NCI-H526 treated with DMSO at 0.1 percent for 48 hours (cell line): Measurements from ENCODE around the gene RSKR.
"Not testable (repeated sequence)": the region's sequence is repeated elsewhere in the genome, so short reads cannot be mapped to it uniquely, and the experiment has no call there.

Experiments used
- DNase-seq: peaks from one replicate; lab custom pipeline; 2025; lab: John Stamatoyannopoulos, UW

Gene RSKR

GRCh38 chr17:28613931-28614381 is at the start of gene RSKR:
Gene RSKR, minus strand, starts transcription at chr17:28614185. Its CDS starts 24 bp downstream, at chr17:28614161.
- no peak for DNase-seq

- no peak for DNase-seq
These were observed 49.7 kb upstream of the RSKR start for GRCh38 chr17:28663723-28664122.

GRCh38 chr17:28662527-28662829 is 48.5 kb upstream of the RSKR start:
- no peak for DNase-seq

GRCh38 chr17:28661635-28662526 is 47.9 kb upstream of the RSKR start, which contains the start of the genes SDF2 and SUPT6H:
Gene SDF2, minus strand, starts transcription at chr17:28661906. Its CDS starts 30 bp downstream, at chr17:28661876.
Gene SUPT6H, plus strand, starts transcription at chr17:28662205. Its CDS starts 11,197 bp downstream, at chr17:28673402.
- DNase-seq, result peak; percentile 89

GRCh38 chr17:28659497-28659881 is 45.5 kb upstream of the RSKR start:
- not testable (repeated sequence) for DNase-seq

- DNase-seq, result not testable (repeated sequence)
These were observed 44.9 kb upstream of the RSKR start for GRCh38 chr17:28658766-28659496.

GRCh38 chr17:28658342-28658741 is 44.4 kb upstream of the RSKR start:
- DNase-seq, result not testable (repeated sequence)

GRCh38 chr17:28657756-28658155 is 43.8 kb upstream of the RSKR start:
- no peak for DNase-seq

GRCh38 chr17:28655160-28655559 is 41.2 kb upstream of the RSKR start:
- no peak for DNase-seq

- DNase-seq, result no peak
These were observed 34.7 kb upstream of the RSKR start for GRCh38 chr17:28648698-28649097.

GRCh38 chr17:28646039-28646754 is 32.2 kb upstream of the RSKR start:
- no peak for DNase-seq

GRCh38 chr17:28645576-28645939 is 31.6 kb upstream of the RSKR start:
- DNase-seq, result no peak

- peak; percentile 94 for DNase-seq
These were observed 31.0 kb upstream of the RSKR start, which contains the start of gene BLTP2 for GRCh38 chr17:28644787-28645575. Gene BLTP2, minus strand, starts transcription at chr17:28645158. Its CDS starts 102 bp downstream, at chr17:28645056.

- DNase-seq, result peak; percentile 56
These were observed 30.2 kb upstream of the RSKR start for GRCh38 chr17:28643983-28644786.

- no peak for DNase-seq
These were observed 27.6 kb upstream of the RSKR start for GRCh38 chr17:28641579-28641978.

GRCh38 chr17:28635506-28635905 is 21.5 kb upstream of the RSKR start:
- DNase-seq, result no peak

- no peak for DNase-seq
These were observed 20.4 kb upstream of the RSKR start for GRCh38 chr17:28634206-28634865.

- no peak for DNase-seq
These were observed 12.8 kb upstream of the RSKR start for GRCh38 chr17:28626818-28627217.

GRCh38 chr17:28624148-28624547 is 10.2 kb upstream of the RSKR start:
- no peak for DNase-seq

GRCh38 chr17:28623696-28624095 is 9.7 kb upstream of the RSKR start:
- no peak for DNase-seq
